GM18861 (cell line): Measurements from ENCODE around the gene TMEM185B.
A peak's percentile ranks its signal among the peaks of the same experiment; 100 is the strongest.
"Not testable (repeated sequence)": the region's sequence is repeated elsewhere in the genome, so short reads cannot be mapped to it uniquely, and the experiment has no call there.

Experiments
- ATAC-seq: cut with Tn5 transposase; IDR thresholded peaks from one replicate; pipeline ENCODE4 v1.9.1; 2021; ENCODE audit not compliant: unreplicated experiment

TMEM185B gene

DNA sequence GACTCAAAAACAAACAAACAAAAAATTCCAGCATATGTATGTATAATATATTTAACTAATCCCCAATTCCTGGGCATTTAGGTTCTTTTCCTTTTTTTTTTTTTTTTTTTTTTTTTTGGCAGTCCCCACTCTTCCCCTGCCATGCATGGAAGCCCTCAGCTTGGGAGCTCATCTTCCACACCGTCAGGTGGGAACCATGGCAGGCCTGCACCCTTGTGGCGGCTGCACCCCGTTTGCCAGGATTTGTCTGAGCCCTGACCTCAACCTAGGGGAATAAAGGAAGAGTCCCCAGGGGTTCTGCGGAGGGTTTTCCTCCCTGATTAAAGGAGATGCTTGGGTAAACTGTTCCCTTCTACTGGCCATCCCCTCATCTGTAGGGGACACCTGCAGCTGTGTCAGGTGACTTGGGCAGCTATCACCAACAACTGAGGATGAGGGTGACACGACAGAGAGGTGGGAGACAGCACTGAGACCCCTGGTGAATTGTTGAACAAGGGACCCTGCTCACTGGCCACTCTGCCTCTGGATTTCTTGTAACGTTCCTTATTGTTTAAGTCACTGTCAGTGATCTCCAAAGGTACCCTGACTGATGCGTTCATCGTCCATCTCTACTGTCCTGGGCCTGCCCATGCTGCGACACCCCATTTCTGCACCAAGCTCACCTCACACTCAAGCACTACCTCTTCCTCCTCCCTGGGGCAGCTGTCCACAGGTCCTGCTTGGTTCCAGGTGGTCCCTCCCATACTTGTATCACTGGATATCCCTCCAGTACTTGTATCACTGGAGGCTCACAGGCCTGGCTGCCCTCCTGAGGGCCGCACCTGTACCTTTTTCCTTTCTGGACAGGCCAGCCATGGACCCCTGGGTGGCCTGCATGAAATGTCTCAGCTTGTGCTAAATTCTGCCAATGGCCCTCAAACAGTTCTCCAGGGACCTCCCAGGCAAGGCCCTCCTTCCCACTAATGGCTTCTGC lies 14.5 kb downstream of the TMEM185B start:
- ATAC-seq: no peak

DNA sequence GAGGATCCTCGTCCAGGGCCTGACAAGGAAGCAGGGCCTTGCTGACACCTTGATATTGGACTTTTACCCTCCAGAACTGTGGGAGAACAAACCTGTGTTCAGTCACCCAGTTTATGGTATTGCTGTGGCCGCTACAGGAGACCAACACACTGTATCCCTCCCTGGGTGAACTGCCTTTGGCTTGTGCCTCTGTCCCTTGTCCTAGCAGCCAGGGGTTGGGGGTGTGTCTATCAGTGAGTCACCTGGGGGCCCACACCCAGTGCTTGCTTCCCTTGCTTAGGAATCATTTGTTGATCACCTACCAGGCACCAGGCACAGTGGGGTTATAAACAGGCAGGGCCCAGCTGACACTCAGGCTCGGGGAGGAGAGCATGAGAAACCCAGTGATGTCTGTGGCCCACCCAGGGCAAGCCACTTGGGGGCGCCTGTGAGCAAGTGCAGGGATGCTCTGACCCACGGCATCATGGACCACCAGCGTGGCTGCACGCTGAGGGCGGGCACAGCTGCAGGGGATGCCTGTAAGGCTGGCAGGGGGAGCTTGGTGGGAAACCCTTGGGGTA lies 17.1 kb downstream of the TMEM185B start:
- ATAC-seq: no peak

GRCh38 chr2:120204945-120205670 lies 18.1 kb downstream of the TMEM185B start:
- ATAC-seq: no peak

DNA sequence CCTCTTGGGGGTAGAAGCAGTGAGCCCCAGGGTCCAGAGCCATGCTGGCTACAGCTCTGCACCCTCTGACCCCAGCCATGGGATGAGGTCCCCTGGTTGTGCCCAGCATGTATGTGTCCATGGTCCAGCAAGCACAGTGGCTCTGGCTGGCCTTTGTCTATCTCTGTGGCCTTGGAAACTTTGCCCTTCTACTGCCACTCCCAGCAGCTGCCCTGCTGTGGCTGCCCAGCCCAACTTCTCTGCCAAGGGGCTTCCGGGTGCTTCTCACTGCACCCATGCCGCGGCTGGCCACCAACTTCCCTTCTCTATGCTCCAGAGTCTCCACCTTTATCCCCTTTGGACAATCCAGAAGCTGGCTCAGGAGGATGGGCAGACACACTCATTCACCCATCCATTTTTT lies 18.8 kb downstream of the TMEM185B start:
- ATAC-seq: no peak

- no peak for ATAC-seq
Observed at GRCh38 chr2:120204022-120204405, 19.2 kb downstream of the TMEM185B start.

DNA sequence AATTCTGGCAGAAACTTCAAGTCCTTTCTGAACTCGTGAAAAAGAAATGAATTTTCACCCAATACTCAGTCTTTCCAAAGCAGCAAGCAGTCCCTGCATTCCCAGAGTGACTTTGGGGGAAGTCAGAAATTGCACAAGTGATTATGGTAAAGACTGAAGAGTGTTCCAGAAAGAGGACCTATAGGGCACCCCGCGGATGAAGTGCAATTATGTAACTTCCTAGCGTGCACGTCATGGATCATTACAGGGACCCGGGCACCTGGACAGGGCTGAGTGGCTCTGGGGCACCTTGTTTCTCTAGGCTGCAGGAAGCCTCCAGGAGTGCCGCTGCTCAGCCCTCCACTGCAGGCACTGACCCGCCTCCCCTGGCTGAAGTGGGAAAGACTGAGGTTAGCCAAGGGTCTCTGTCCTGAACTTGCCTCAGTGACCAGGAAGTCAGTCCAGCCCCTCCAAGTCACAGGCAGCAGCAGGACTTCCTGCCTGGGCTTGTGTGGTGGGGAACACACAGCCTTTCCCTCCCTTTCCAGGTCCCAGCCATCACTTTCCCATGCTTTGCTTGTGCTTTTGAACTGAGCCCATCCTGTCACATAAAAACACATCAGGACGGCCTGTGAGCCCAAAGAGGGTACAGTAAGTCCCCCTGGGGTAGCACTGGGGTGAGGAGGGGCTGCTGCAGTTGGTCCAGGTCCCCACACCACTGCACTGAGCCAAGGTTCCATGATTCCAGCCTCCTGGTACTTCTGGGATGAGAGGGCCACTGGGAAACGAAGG lies 19.8 kb downstream of the TMEM185B start:
- ATAC-seq: no peak

GRCh38 chr2:120199817-120200459 lies 23.3 kb downstream of the TMEM185B start:
- not testable (repeated sequence) for ATAC-seq

- no peak for ATAC-seq
Observed at GRCh38 chr2:120195553-120195952, 27.6 kb downstream of the TMEM185B start.

GRCh38 chr2:120192280-120192679 lies 30.9 kb downstream of the TMEM185B start:
- no peak for ATAC-seq

GRCh38 chr2:120189189-120189588 lies 34.0 kb downstream of the TMEM185B start:
- ATAC-seq: no peak

- ATAC-seq: no peak
Observed at GRCh38 chr2:120182019-120182560, 41.1 kb downstream of the TMEM185B start.

GRCh38 chr2:120180066-120180465 lies 43.1 kb downstream of the TMEM185B start:
- ATAC-seq: no peak

GRCh38 chr2:120179396-120179795 lies 43.8 kb downstream of the TMEM185B start:
- no peak for ATAC-seq

GRCh38 chr2:120177973-120178372 lies 45.2 kb downstream of the TMEM185B start:
- no peak for ATAC-seq

DNA sequence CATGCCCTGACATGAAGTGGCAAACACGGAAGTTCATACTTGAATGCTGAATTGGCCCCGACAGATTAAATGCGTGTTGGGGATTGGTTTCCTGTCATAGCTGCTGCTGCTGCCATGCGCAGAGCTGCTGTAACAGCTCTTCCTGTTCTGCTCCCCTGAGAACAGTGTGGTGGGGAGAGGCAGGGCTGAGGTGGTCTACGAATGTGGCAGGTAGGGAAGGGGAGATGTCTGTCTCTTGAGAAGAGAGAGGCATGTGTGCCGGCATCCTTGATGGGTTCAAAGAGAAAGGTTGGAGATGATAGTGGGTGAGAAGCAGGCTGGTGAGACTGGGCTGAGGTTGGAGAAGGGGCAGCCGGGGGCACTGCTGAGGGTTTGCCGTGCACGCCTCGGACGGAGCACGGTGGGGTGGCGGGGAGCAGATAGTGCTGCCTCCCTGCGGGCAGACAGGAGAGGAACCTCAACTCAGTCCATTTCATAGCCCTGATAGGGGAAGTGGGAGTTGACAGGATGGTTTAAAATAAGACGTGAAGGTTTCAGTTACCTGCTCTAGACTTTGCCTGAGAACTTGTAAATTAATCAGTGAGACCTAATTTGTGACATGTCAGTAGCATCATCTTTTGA lies 46.1 kb downstream of the TMEM185B start:
- peak; percentile 94 for ATAC-seq

GRCh38 chr2:120176526-120176925 lies 46.7 kb downstream of the TMEM185B start:
- ATAC-seq: no peak

- ATAC-seq: no peak
Observed at GRCh38 chr2:120174963-120175581, 48.1 kb downstream of the TMEM185B start.
